ENCODE results near the gene JAK1. TPM values are rescaled to one million over a fixed set of nuclear protein-coding genes. Genes with fewer than 3 reads are reported as not detected.

The JAK1 gene
- polyA plus RNA-seq, 2 of the 4 experiments (the other 2 are of a cell fraction): 110 to 159 TPM

- DNase-seq (ENCODE audit: low read depth in 1 of 2, low spot score in 1 of 2): no peak
- CTCF ChIA-PET: no interaction called here
- H3K4me2 ChIP-seq: no peak overlapping the region
- H3K9me3 ChIP-seq: no peaks in the 10 kb centered on the region
- TF ChIP-seq NFE2L2 (conservative IDR thresholded peaks at IDR 0.05; ENCODE audit: low read length) (no peak), RCOR1 (IDR thresholded peaks at IDR 0.05; ENCODE audit: low read depth, low read length) (no peak), HOXB13 (CRISPR knock-in tag; IDR thresholded peaks at IDR 0.05; ENCODE audit: low read depth) (no peak), CBX2 (IDR thresholded peaks at IDR 0.05; ENCODE audit: borderline replicate concordance, low read depth) (no peak), JUN (IDR thresholded peaks at IDR 0.05) (no peak), ZNF302 (CRISPR knock-in tag; IDR thresholded peaks at IDR 0.05) (no peak), CBX8 (IDR thresholded peaks at IDR 0.05) (no peak), HMGXB4 (CRISPR knock-in tag; IDR thresholded peaks at IDR 0.05; ENCODE audit: borderline replicate concordance) (no peak), ZC3H11A (IDR thresholded peaks at IDR 0.05) (no peak), BCL3 (IDR thresholded peaks at IDR 0.05) (no peak), EP300 (IDR thresholded peaks at IDR 0.05) (no peak), HOXB5 (CRISPR knock-in tag; IDR thresholded peaks at IDR 0.05) (no peak), HOXA7 (CRISPR knock-in tag; IDR thresholded peaks at IDR 0.05) (no peak), CHD2 (IDR thresholded peaks at IDR 0.05; ENCODE audit: low read length, partially characterized antibody) (no peak), EHMT2 (IDR thresholded peaks at IDR 0.05; ENCODE audit: low read depth) (no peak), MAFK (IDR thresholded peaks at IDR 0.05; ENCODE audit: partially characterized antibody) (no peak), POLR2A (IDR thresholded peaks at IDR 0.05; ENCODE audit: low read length) (no peak), RARB (CRISPR knock-in tag; IDR thresholded peaks at IDR 0.05) (no peak), NPAS2 (CRISPR knock-in tag; IDR thresholded peaks at IDR 0.05; ENCODE audit: borderline replicate concordance) (no peak), CTCF (IDR thresholded peaks at IDR 0.05) (no peak)
- peaks cover 6% of the 10 kb centered on the region for H3K4me1 ChIP-seq
- WGBS (ENCODE audit: missing lambda C conversion rate): 83% methylated on average over 2 of the region's 2 CpGs
- ATAC-seq: no peak
- POLR2A ChIA-PET: no interaction called here
- FAIRE-seq: no peak
- H3K4me3 ChIP-seq: no peak overlapping the region
- H3K27ac ChIP-seq: no peak overlapping the region
Observed at GRCh38 chr1:64974288-64974825, 8.0 kb upstream of the JAK1 start.

GRCh38 chr1:64973061-64973647 lies 6.8 kb upstream of the JAK1 start:
- Histone ChIP-seq H3K9me3 (no peaks in the 10 kb centered on the region), H3K27ac (no peak overlapping the region), H3K4me2 (no peak overlapping the region), H3K4me1 (peaks cover 11% of the 10 kb centered on the region), H3K4me3 (no peak overlapping the region)
- ATAC-seq: no peak
- 83% methylated on average over 3 of the region's 3 CpGs for WGBS (ENCODE audit: missing lambda C conversion rate)
- no peak for DNase-seq (ENCODE audit: low read depth in 1 of 2, low spot score in 1 of 2)
- no peak for FAIRE-seq
- ChIA-PET POLR2A (no interaction called here), CTCF (interaction anchor here (0.6 to 0.9 kb wide), 3 partner anchors 124 to 715 kb away, joined by 3 to 4 read pairs (median 3); no protein-coding TSS in a partner anchor)
- TF ChIP-seq TFCP2L1 (CRISPR knock-in tag; IDR thresholded peaks at IDR 0.05) (no peak), ATOH8 (CRISPR knock-in tag; IDR thresholded peaks at IDR 0.05; ENCODE audit: low read depth) (no peak), SREBF2 (IDR thresholded peaks at IDR 0.05) (no peak), JUNB (IDR thresholded peaks at IDR 0.05) (no peak)
